ENCODE data around the gene RNU1-2. TPM values are rescaled to one million over a fixed set of nuclear protein-coding genes. Genes with fewer than 3 reads are reported as not detected.
"Not testable (repeated sequence)": the region's sequence is repeated elsewhere in the genome, so short reads cannot be mapped to it uniquely, and the experiment has no call there.

RNU1-2 gene
- total RNA-seq: 2,033 and 2,369 TPM in 2 replicates

- peaks cover 23% of the 10 kb centered on the region for H3K4me1 Mint-ChIP-seq (ENCODE audit: low read depth)
- peak within 1 kb of the TSS; percentile 81 for H3K4me3 Mint-ChIP-seq (ENCODE audit: low read depth)
- peak within 1 kb of the TSS; percentile 100 for H3K27ac Mint-ChIP-seq
- peak; percentile 84 for DNase-seq (ENCODE audit: low spot score)
- not testable (repeated sequence) for H3K36me3 Mint-ChIP-seq (ENCODE audit: low read depth); H3K9me3 Mint-ChIP-seq
- peaks cover 20% of the 10 kb centered on the region for H3K27me3 Mint-ChIP-seq (ENCODE audit: low read depth)
- intact Hi-C loops (cut with micrococcal nuclease): loop anchor here (1.0 kb wide), 1 partner anchor 9 kb away; no protein-coding TSS in a partner anchor
These were observed at the start of gene RNU1-2 for GRCh38 chr1:16895598-16896315. Gene RNU1-2 (plus strand): TSS chr1:16895980.

- intact Hi-C loops (cut with micrococcal nuclease); H3K4me1 Mint-ChIP-seq (ENCODE audit: low read depth); H3K9me3 Mint-ChIP-seq; H3K27ac Mint-ChIP-seq; H3K27me3 Mint-ChIP-seq (ENCODE audit: low read depth); DNase-seq (ENCODE audit: low spot score); H3K4me3 Mint-ChIP-seq (ENCODE audit: low read depth); H3K36me3 Mint-ChIP-seq (ENCODE audit: low read depth): not testable (repeated sequence)
These were observed 39.6 kb upstream of the RNU1-2 start for GRCh38 chr1:16856201-16856600.

GRCh38 chr1:16859167-16860041 is 36.4 kb upstream of the RNU1-2 start:
- intact Hi-C loops (cut with micrococcal nuclease); H3K9me3 Mint-ChIP-seq; DNase-seq (ENCODE audit: low spot score); H3K27ac Mint-ChIP-seq; H3K4me3 Mint-ChIP-seq (ENCODE audit: low read depth); H3K36me3 Mint-ChIP-seq (ENCODE audit: low read depth); H3K4me1 Mint-ChIP-seq (ENCODE audit: low read depth): not testable (repeated sequence)
- H3K27me3 Mint-ChIP-seq (ENCODE audit: low read depth): peaks cover 18% of the 10 kb centered on the region

GRCh38 chr1:16860048-16860447 is 35.7 kb upstream of the RNU1-2 start:
- H3K4me3 Mint-ChIP-seq (ENCODE audit: low read depth); DNase-seq (ENCODE audit: low spot score); H3K36me3 Mint-ChIP-seq (ENCODE audit: low read depth): not testable (repeated sequence)

GRCh38 chr1:16861832-16862245 is 33.9 kb upstream of the RNU1-2 start:
- H3K36me3 Mint-ChIP-seq (ENCODE audit: low read depth); H3K4me1 Mint-ChIP-seq (ENCODE audit: low read depth); intact Hi-C loops (cut with micrococcal nuclease); H3K4me3 Mint-ChIP-seq (ENCODE audit: low read depth); DNase-seq (ENCODE audit: low spot score); H3K27ac Mint-ChIP-seq; H3K9me3 Mint-ChIP-seq: not testable (repeated sequence)
- H3K27me3 Mint-ChIP-seq (ENCODE audit: low read depth): peaks cover 22% of the 10 kb centered on the region

More at GRCh38 chr1:16860048-16860447, 35.7 kb upstream of the RNU1-2 start:
- H3K27ac Mint-ChIP-seq; intact Hi-C loops (cut with micrococcal nuclease); H3K9me3 Mint-ChIP-seq; H3K4me1 Mint-ChIP-seq (ENCODE audit: low read depth): not testable (repeated sequence)
- H3K27me3 Mint-ChIP-seq (ENCODE audit: low read depth): peaks cover 22% of the 10 kb centered on the region

- H3K9me3 Mint-ChIP-seq; H3K4me3 Mint-ChIP-seq (ENCODE audit: low read depth); intact Hi-C loops (cut with micrococcal nuclease); H3K36me3 Mint-ChIP-seq (ENCODE audit: low read depth); H3K4me1 Mint-ChIP-seq (ENCODE audit: low read depth); H3K27ac Mint-ChIP-seq; DNase-seq (ENCODE audit: low spot score): not testable (repeated sequence)
- H3K27me3 Mint-ChIP-seq (ENCODE audit: low read depth): peaks cover 24% of the 10 kb centered on the region
These were observed 33.4 kb upstream of the RNU1-2 start for GRCh38 chr1:16862415-16862814.

- H3K4me3 Mint-ChIP-seq (ENCODE audit: low read depth); intact Hi-C loops (cut with micrococcal nuclease); H3K36me3 Mint-ChIP-seq (ENCODE audit: low read depth); DNase-seq (ENCODE audit: low spot score); H3K9me3 Mint-ChIP-seq; H3K4me1 Mint-ChIP-seq (ENCODE audit: low read depth); H3K27ac Mint-ChIP-seq: not testable (repeated sequence)
- peaks cover 24% of the 10 kb centered on the region for H3K27me3 Mint-ChIP-seq (ENCODE audit: low read depth)
These were observed 32.8 kb upstream of the RNU1-2 start for GRCh38 chr1:16863024-16863423.

- peaks cover 31% of the 10 kb centered on the region for H3K27me3 Mint-ChIP-seq (ENCODE audit: low read depth)
- H3K4me1 Mint-ChIP-seq (ENCODE audit: low read depth); DNase-seq (ENCODE audit: low spot score); H3K4me3 Mint-ChIP-seq (ENCODE audit: low read depth); intact Hi-C loops (cut with micrococcal nuclease); H3K9me3 Mint-ChIP-seq; H3K27ac Mint-ChIP-seq; H3K36me3 Mint-ChIP-seq (ENCODE audit: low read depth): not testable (repeated sequence)
These were observed 28.7 kb upstream of the RNU1-2 start for GRCh38 chr1:16866926-16867707.

- H3K36me3 Mint-ChIP-seq (ENCODE audit: low read depth); H3K9me3 Mint-ChIP-seq; H3K27ac Mint-ChIP-seq; H3K4me3 Mint-ChIP-seq (ENCODE audit: low read depth); H3K4me1 Mint-ChIP-seq (ENCODE audit: low read depth); intact Hi-C loops (cut with micrococcal nuclease); DNase-seq (ENCODE audit: low spot score): not testable (repeated sequence)
- peaks cover 37% of the 10 kb centered on the region for H3K27me3 Mint-ChIP-seq (ENCODE audit: low read depth)
These were observed 27.0 kb upstream of the RNU1-2 start for GRCh38 chr1:16868787-16869186.

GRCh38 chr1:16869996-16870395 is 25.8 kb upstream of the RNU1-2 start:
- intact Hi-C loops (cut with micrococcal nuclease); H3K36me3 Mint-ChIP-seq (ENCODE audit: low read depth); H3K27ac Mint-ChIP-seq; DNase-seq (ENCODE audit: low spot score); H3K4me1 Mint-ChIP-seq (ENCODE audit: low read depth); H3K9me3 Mint-ChIP-seq; H3K4me3 Mint-ChIP-seq (ENCODE audit: low read depth): not testable (repeated sequence)
- H3K27me3 Mint-ChIP-seq (ENCODE audit: low read depth): peaks cover 31% of the 10 kb centered on the region

GRCh38 chr1:16871171-16871570 is 24.6 kb upstream of the RNU1-2 start:
- intact Hi-C loops (cut with micrococcal nuclease); H3K27ac Mint-ChIP-seq; DNase-seq (ENCODE audit: low spot score); H3K36me3 Mint-ChIP-seq (ENCODE audit: low read depth); H3K4me1 Mint-ChIP-seq (ENCODE audit: low read depth); H3K4me3 Mint-ChIP-seq (ENCODE audit: low read depth); H3K9me3 Mint-ChIP-seq: not testable (repeated sequence)
- peaks cover 42% of the 10 kb centered on the region for H3K27me3 Mint-ChIP-seq (ENCODE audit: low read depth)

- H3K9me3 Mint-ChIP-seq; intact Hi-C loops (cut with micrococcal nuclease); DNase-seq (ENCODE audit: low spot score); H3K4me1 Mint-ChIP-seq (ENCODE audit: low read depth); H3K4me3 Mint-ChIP-seq (ENCODE audit: low read depth); H3K27ac Mint-ChIP-seq; H3K36me3 Mint-ChIP-seq (ENCODE audit: low read depth): not testable (repeated sequence)
- peaks cover 46% of the 10 kb centered on the region for H3K27me3 Mint-ChIP-seq (ENCODE audit: low read depth)
These were observed 23.4 kb upstream of the RNU1-2 start for GRCh38 chr1:16872152-16873075.

Data from activated T-helper 2 cell treated with anti-CD3 and anti-CD28 coated beads, Interferon-gamma antibody, Interleukin-2, Interleukin-4, amounts not matched to agents 10 μg/mL and 5 μg/mL and 100 μg/mL, durations not matched to agents 14 hours and 24 hours and 36 hours (primary cell).